Thyroid gland (tissue), 4 donors: ENCODE measurements around the gene S100Z. TPM values are rescaled to one million over a fixed set of nuclear protein-coding genes. Genes with fewer than 3 reads are reported as not detected.

ENCODE experiments used
- DNase-seq, 2 donors: peaks; one replicate each; pipeline ENCODE4 v3.0.0-alpha.2; 2019
- H3K27ac ChIP-seq, 3 donors: fragments of 200-600 bp; sonication (generic); 1 replicate in 2 of 3; 2 replicates in 1 of 3; pipeline ENCODE4 v1.5.1; 2016 to 2019; ENCODE audit warnings: mild to moderate bottlenecking in 1 of 3, moderate library complexity in 1 of 3
- H3K27me3 ChIP-seq: fragments of 200-600 bp; sonication (generic); one replicate; pipeline ENCODE4 v1.5.1; 2019
- H3K36me3 ChIP-seq, 2 donors: fragments of 200-600 bp; sonication (generic); one replicate each; pipeline ENCODE4 v1.5.1; 2016 to 2019
- H3K4me1 ChIP-seq, 2 donors: fragments of 200-600 bp; sonication (generic); one replicate each; pipeline ENCODE4 v1.5.1; 2017 to 2019
- H3K4me3 ChIP-seq, 3 donors: fragments of 200-600 bp; sonication (generic); replicated peaks in 1 of 3; 1 replicate in 2 of 3; 2 replicates in 1 of 3; pipeline ENCODE4 v1.5.1; 2016; ENCODE audit warnings: mild to moderate bottlenecking in 1 of 3
- H3K9me3 ChIP-seq: fragments of 200-600 bp; sonication (generic); one replicate; pipeline ENCODE4 v1.5.1; 2017
- POLR2A ChIP-seq, 2 donors: fragments of 450-650 bp; IDR thresholded peaks; one replicate each; pipeline ENCODE4 v1.6.1; 2017; ENCODE audit warnings: antibody characterized with exemption in 2 of 2, mild to moderate bottlenecking in 2 of 2, moderate library complexity in 1 of 2
- WGBS, 2 donors: methylation state at CpG; one replicate each; pipeline ENCODE4 v1.1.5; 2017; 5-methylcytosine and 5-hydroxymethylcytosine counted together
- intact Hi-C: fragments of 100-400 bp; cut with DNase I; formaldehyde crosslinking; loops from one replicate; pipeline ENCODE4 v1.15.1; 2023
- small RNA-seq: library from RNA; depleted of rRNA; stranded (forward); fragments of <200 nt; gene quantifications from one replicate; pipeline ENCODE3, GENCODE V24; 2016
- total RNA-seq, 4 donors: library from RNA; depleted of rRNA; stranded (reverse); fragments of >200 nt; gene quantifications; one replicate each; pipeline ENCODE4 v1.2.3, GENCODE V29; 2016
- TF ChIP-seq, protein P1 (sequence below), 6 experiments: fragments of 200-600 bp in 3 of 6; fragments of 450-650 bp in 3 of 6; sonication (generic) in 3 of 6; IDR thresholded peaks; one replicate each; pipeline ENCODE4 v1.5.1; 2016 to 2019; ENCODE audit warnings: antibody characterized with exemption in 6 of 6, mild to moderate bottlenecking in 2 of 6, inconsistent platforms in 1 of 6, moderate library complexity in 1 of 6

S100Z gene
- total RNA-seq, 4 donors from 2014 or later = not detected

DNA sequence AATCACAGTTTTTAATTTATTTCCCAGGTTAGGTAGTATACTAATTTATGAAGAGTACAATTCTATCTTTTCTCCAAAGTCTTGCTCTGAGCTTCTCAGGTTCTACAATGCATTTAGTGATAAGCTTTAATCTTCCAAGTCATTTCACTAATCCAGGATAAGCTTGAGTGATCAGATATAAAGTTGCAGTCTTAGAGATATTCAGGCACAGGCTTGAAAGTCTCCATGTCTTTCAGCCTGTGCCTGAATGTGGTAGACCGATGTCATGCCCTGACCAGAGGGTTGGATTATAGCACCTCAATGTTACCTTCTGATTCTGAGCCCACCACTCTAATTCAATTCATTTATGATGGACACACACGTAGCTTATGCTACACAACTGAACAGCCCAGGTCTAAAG is 106.2 kb downstream of the S100Z start:
- WGBS, 2 donors = 91 to 98% methylated on average over 2 of the region's 2 CpGs
- H3K27me3 ChIP-seq = peaks cover 13% of the 10 kb centered on the region

DNA sequence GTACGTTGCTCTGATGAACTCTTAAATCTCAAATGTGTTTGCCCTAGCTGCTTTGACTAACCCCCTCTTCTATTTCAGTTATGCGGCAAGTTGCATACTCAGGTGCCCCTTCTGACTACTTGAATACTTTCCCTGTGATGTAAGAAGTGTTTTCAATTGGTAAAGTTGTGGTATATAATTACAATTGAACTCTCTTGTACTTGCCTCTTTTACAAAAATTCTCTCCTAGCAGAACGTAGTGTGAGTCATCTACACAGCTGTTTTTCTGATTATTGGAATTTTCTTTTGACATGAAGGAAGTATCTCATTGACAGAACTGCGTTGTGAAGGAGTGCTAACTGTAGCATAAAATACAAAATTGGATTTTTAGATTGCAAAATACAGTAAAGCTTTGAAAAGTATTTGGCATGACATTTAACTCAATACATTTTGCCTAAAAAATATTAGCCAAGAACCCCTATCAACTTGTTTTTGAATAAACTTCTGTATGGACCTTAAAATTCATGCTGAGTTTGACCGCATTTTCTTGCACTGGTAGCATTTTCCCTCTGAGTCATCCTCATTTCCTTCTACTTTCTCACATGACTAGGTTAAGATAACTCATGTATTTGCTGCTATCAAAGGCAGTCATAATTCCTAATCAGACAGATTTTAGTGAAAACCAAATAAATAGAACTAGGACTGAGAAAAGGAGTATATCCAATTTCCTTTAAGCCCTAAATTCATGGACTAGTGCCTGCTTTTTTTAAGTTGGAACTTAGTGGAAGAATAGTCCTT is 109.4 kb downstream of the S100Z start:
- TF ChIP-seq POLR2A (IDR thresholded peaks at IDR 0.05) = no peak
- H3K27ac ChIP-seq = peak overlapping the region in 1 of 3 donors; percentile 7
- peaks cover 6% of the 10 kb centered on the region for H3K27me3 ChIP-seq
- H3K4me3 ChIP-seq = no peak overlapping the region
- 58 to 61% methylated on average over 5 of the region's 5 CpGs for WGBS, 2 donors
- H3K4me1 ChIP-seq = no peaks in the 10 kb centered on the region
- intact Hi-C loops = no loop called here
- no peak for DNase-seq
- no peaks in the 10 kb centered on the region for H3K9me3 ChIP-seq
- H3K36me3 ChIP-seq = no peaks in the 10 kb centered on the region

More for the DNA sequence above, 106.2 kb downstream of the S100Z start:
- TF ChIP-seq, protein P1, sequence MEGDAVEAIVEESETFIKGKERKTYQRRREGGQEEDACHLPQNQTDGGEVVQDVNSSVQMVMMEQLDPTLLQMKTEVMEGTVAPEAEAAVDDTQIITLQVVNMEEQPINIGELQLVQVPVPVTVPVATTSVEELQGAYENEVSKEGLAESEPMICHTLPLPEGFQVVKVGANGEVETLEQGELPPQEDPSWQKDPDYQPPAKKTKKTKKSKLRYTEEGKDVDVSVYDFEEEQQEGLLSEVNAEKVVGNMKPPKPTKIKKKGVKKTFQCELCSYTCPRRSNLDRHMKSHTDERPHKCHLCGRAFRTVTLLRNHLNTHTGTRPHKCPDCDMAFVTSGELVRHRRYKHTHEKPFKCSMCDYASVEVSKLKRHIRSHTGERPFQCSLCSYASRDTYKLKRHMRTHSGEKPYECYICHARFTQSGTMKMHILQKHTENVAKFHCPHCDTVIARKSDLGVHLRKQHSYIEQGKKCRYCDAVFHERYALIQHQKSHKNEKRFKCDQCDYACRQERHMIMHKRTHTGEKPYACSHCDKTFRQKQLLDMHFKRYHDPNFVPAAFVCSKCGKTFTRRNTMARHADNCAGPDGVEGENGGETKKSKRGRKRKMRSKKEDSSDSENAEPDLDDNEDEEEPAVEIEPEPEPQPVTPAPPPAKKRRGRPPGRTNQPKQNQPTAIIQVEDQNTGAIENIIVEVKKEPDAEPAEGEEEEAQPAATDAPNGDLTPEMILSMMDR (IDR thresholded peaks at IDR 0.05) = no peak
- Histone ChIP-seq H3K4me1 (no peaks in the 10 kb centered on the region), H3K36me3 (no peaks in the 10 kb centered on the region), H3K27ac (no peak overlapping the region), H3K9me3 (no peaks in the 10 kb centered on the region), H3K4me3 (no peak overlapping the region)
- intact Hi-C loops = no loop called here
- no peak for DNase-seq

DNA sequence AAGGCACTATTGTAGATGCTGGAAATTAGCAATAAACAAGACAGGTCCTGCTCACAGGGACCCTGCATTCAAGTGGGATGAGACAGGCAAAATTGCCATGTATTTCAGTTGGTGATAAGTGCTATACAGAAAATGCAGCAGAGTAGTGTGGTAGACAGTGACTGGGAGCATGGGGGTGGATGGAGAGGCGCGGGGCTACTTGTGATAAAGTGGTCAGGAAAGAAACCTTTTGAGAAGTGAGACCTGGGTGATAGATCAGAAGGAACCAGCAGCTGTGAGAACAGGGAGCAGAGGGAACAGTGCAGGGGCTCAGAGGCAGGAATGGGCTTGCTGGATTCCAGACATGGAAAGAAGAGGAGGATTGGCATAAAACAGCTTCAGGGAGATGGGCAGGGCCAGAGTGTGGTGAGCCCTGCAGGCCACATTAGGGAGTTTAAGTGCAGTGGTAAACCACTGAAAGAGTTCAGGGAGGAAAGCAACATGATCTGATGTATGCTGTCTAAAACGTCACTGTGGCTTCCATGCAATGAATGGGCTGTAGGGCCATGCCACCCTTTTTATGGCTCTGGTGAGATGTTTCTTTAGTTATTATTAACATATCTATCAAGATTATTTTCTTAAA is 110.3 kb downstream of the S100Z start:
- no peaks in the 10 kb centered on the region for H3K4me1 ChIP-seq
- no peaks in the 10 kb centered on the region for H3K36me3 ChIP-seq
- H3K27me3 ChIP-seq = no peaks in the 10 kb centered on the region
- intact Hi-C loops = no loop called here
- TF ChIP-seq POLR2A (IDR thresholded peaks at IDR 0.05) = no peak
- TF ChIP-seq, protein P1 (IDR thresholded peaks at IDR 0.05) = no peak
- no peak overlapping the region for H3K4me3 ChIP-seq
- no peak overlapping the region for H3K27ac ChIP-seq
- 82 to 89% methylated on average over 3 of the region's 3 CpGs for WGBS, 2 donors
- H3K9me3 ChIP-seq = no peaks in the 10 kb centered on the region
- DNase-seq = no peak

DNA sequence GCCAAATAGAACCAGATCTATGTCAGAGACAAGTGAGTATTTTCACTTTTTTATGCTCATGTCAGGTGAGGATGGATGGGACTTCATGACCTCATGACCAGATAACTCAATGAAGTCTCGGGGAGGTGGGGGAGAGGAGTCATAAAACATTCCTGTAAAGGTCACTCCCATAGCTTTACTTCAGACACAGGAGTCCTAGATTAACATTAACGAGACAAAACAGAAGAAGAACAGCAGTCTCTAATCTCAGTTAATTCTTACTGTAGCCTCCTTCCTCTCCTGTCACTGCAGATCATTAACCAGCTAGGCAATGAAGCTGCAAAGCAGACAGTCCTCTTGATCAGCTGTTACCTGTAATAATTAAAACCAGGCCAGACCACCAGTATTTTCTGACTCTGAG is 114.2 kb downstream of the S100Z start:
- Histone ChIP-seq H3K36me3 (no peaks in the 10 kb centered on the region), H3K4me3 (no peak overlapping the region), H3K27me3 (no peaks in the 10 kb centered on the region), H3K9me3 (no peaks in the 10 kb centered on the region), H3K4me1 (no peaks in the 10 kb centered on the region), H3K27ac (no peak overlapping the region)
- TF ChIP-seq POLR2A (IDR thresholded peaks at IDR 0.05) = no peak
- TF ChIP-seq, protein P1 (IDR thresholded peaks at IDR 0.05) = no peak
- 73 to 86% methylated on average over 2 of the region's 2 CpGs for WGBS, 2 donors
- intact Hi-C loops = no loop called here
- no peak for DNase-seq

Small RNA genes lying within 50 kb of the gene (small RNA-seq; reads per million reads assigned to genes)
- not detected for gene RN7SL208P
- not detected for gene RNU6ATAC36P

Other genes with a start within 250 kb of the S100Z start
- gene F2RL2, start 226.6 kb upstream of the S100Z start, total RNA-seq = under 1 TPM; 0.13 to 0.73 (median 0.33) TPM
- 10 to 100 TPM in 1 of 4 donors, 1 to 10 TPM in 3; 5.7 to 27.9 (median 8.8) TPM for gene F2R, start 133.9 kb upstream of the S100Z start, total RNA-seq
- 10 to 100 TPM; 10.2 to 14.9 (median 13.6) TPM for gene F2RL1, start 31.0 kb upstream of the S100Z start, total RNA-seq
- gene CRHBP, start 103.0 kb downstream of the S100Z start, total RNA-seq = 1 to 10 TPM; 1.3 to 8.7 (median 4.1) TPM
- gene AGGF1, start 180.4 kb downstream of the S100Z start, total RNA-seq = 10 to 100 TPM; 24.9 to 43.7 (median 28.3) TPM
- 10 to 100 TPM; 14.9 to 31.4 (median 23.6) TPM for gene ZBED3, start 237.3 kb downstream of the S100Z start, total RNA-seq